Mucosa of gallbladder (tissue), 1 donor: Measurements from ENCODE around the gene RAB8A. TPM values are rescaled to one million over a fixed set of nuclear protein-coding genes. Genes with fewer than 3 reads are reported as not detected.
"Not testable (repeated sequence)": the region's sequence is repeated elsewhere in the genome, so short reads cannot be mapped to it uniquely, and the experiment has no call there.

Experiments used
- DNase-seq: peaks from one replicate; pipeline ENCODE4 v3.0.0-alpha.2; 2020; ENCODE audit warnings: low spot score
- total RNA-seq: library from RNA; stranded (reverse); gene quantifications from one replicate; pipeline ENCODE4 v1.2.1, GENCODE V29; 2021
- donor health status: DM: no; HTN: no; CAD: no.

The RAB8A gene
- total RNA-seq, 1 donor from 2014 or later: 78.4 TPM

DNA sequence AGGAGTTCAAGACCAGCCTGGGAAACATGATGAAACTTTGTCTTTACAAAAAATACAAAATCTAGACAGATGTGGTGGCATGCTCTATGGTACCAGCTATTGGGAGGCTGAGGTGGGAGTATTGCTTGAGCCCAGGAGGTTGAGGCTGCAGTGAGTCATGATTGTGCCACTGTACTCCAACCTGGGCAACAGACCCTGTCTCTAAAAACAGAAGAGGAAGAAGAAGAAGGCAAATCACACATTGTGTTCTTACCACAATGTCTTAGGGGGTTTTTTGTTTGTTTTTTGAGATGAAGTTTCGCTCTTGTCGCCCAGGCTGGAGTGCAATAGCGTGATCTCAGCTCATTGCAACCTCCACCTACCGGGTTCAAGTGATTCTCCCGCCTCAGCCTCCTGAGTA is 67.2 kb downstream of the RAB8A start:
- DNase-seq: not testable (repeated sequence)

DNA sequence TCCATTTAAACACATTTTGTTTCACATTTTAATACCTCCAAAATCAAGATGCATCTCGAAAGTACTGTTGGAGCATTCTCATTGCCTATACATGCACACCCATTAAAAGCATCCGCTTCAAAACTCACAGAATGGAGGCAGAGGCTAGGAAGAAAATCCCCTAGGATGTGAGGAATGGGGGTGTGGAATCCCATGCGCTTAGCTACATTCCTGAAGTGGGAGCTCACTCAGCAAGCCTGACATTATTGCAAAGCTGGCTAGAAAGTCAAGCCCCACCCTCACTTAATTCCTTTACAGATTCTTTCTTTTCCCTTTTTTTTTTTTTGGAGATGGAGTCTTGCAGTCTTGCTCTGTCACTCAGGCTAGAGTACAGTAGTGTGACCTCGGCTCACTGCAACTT is 68.9 kb downstream of the RAB8A start:
- no peak for DNase-seq

Other genes with a start within 250 kb of the RAB8A start
- 66.6 TPM for gene CYP4F2, start 213.8 kb upstream of the RAB8A start, total RNA-seq
- gene CYP4F11, start 177.4 kb upstream of the RAB8A start, total RNA-seq: 87.2 TPM
- not detected for gene OR10H4, start 162.9 kb upstream of the RAB8A start, total RNA-seq
- 349 TPM for gene TPM4, start 35.4 kb upstream of the RAB8A start, total RNA-seq
- 14.0 TPM for gene HSH2D, start 31.8 kb downstream of the RAB8A start, total RNA-seq
- not detected for gene CIB3, start 61.6 kb downstream of the RAB8A start, total RNA-seq
- gene FAM32A, start 73.5 kb downstream of the RAB8A start, total RNA-seq: 71.6 TPM
- gene AP1M1, start 86.0 kb downstream of the RAB8A start, total RNA-seq: 84.0 TPM
- gene KLF2, start 212.9 kb downstream of the RAB8A start, total RNA-seq: 91.4 TPM